Neural progenitor cell (in vitro differentiated cells): ENCODE results near the gene EEF2K. TPM values are rescaled to one million over a fixed set of nuclear protein-coding genes. Genes with fewer than 3 reads are reported as not detected.

Experiments
- DNase-seq: peaks from one replicate; pipeline ENCODE4 v3.0.0-alpha.2; 2016; ENCODE audit warnings: low spot score
- H2AFZ ChIP-seq: fragments of 200-600 bp; sonication (generic); replicated peaks from 2 replicates; pipeline ENCODE4 v1.6.1; 2016; ENCODE audit warnings: antibody characterized with exemption
- H3F3A ChIP-seq: fragments of 200-600 bp; sonication (generic); 2 replicates; pipeline ENCODE4 v1.6.1; 2016; ENCODE audit warnings: antibody characterized with exemption, low read depth
- H3K27ac ChIP-seq: fragments of 200-600 bp; sonication (generic); 2 replicates; pipeline ENCODE4 v1.5.1; 2016; ENCODE audit warnings: mild to moderate bottlenecking
- H3K27me3 ChIP-seq: fragments of 200-600 bp; sonication (generic); 2 replicates; pipeline ENCODE4 v1.6.1; 2016; ENCODE audit warnings: mild to moderate bottlenecking, moderate library complexity
- H3K36me3 ChIP-seq: fragments of 200-600 bp; sonication (generic); 2 replicates; pipeline ENCODE4 v1.5.1; 2016
- H3K4me1 ChIP-seq: fragments of 200-600 bp; sonication (generic); 2 replicates; pipeline ENCODE4 v1.6.1; 2016; ENCODE audit warnings: mixed run types
- H3K4me2 ChIP-seq: fragments of 200-600 bp; sonication (generic); 2 replicates; pipeline ENCODE4 v1.6.1; 2016
- H3K4me3 ChIP-seq: fragments of 200-600 bp; sonication (generic); 2 replicates; pipeline ENCODE4 v1.5.1; 2016
- H3K79me2 ChIP-seq: fragments of 200-600 bp; sonication (generic); 2 replicates; pipeline ENCODE4 v1.6.1; 2016; ENCODE audit warnings: low read depth
- H3K9ac ChIP-seq: fragments of 200-600 bp; sonication (generic); 2 replicates; pipeline ENCODE4 v1.6.1; 2016
- H3K9me3 ChIP-seq: fragments of 200-600 bp; sonication (generic); 2 replicates; pipeline ENCODE4 v1.5.1; 2016; ENCODE audit warnings: low read depth
- H4K20me1 ChIP-seq: fragments of 200-600 bp; sonication (generic); 2 replicates; pipeline ENCODE4 v1.6.1; 2016; ENCODE audit warnings: low read depth
- H3K27ac Mint-ChIP-seq: 3 replicates; pipeline ENCODE4 v1.8.0; 2021; ENCODE audit warnings: mixed read lengths
- H3K27me3 Mint-ChIP-seq: 2 replicates; pipeline ENCODE4 v1.8.0; 2022; ENCODE audit warnings: low read depth, mild to moderate bottlenecking, inconsistent platforms, moderate library complexity, mixed read lengths; ENCODE audit not compliant: insufficient read depth
- H3K36me3 Mint-ChIP-seq: 3 replicates; pipeline ENCODE4 v1.8.0; 2021; ENCODE audit warnings: mixed read lengths
- H3K4me1 Mint-ChIP-seq: 3 replicates; pipeline ENCODE4 v1.8.0; 2021; ENCODE audit warnings: mixed read lengths
- H3K4me3 Mint-ChIP-seq: 3 replicates; pipeline ENCODE4 v1.8.0; 2021; ENCODE audit warnings: mild to moderate bottlenecking, moderate library complexity, mixed read lengths
- H3K9me3 Mint-ChIP-seq: 3 replicates; pipeline ENCODE4 v1.8.0; 2020; ENCODE audit warnings: mixed read lengths
- CTCF ChIP-seq: fragments of 200-600 bp; sonication (generic); IDR thresholded peaks from 2 replicates; pipeline ENCODE4 v1.5.1; 2017; ENCODE audit warnings: antibody characterized with exemption, mild to moderate bottlenecking
- EZH2 ChIP-seq: fragments of 200-600 bp; sonication (generic); IDR thresholded peaks from 2 replicates; pipeline ENCODE4 v1.6.1; 2017; ENCODE audit warnings: antibody characterized with exemption, mild to moderate bottlenecking, moderate library complexity
- EZH2phosphoT487 ChIP-seq: fragments of 200-600 bp; sonication (generic); IDR thresholded peaks from 2 replicates; pipeline ENCODE4 v1.6.1; 2017; ENCODE audit warnings: antibody characterized with exemption
- total RNA-seq: library from RNA; depleted of rRNA; stranded (reverse); fragments of >200 nt; gene quantifications from 2 replicates; pipeline ENCODE4 v1.2.3, GENCODE V29; 2015; ENCODE audit warnings: low replicate concordance

EEF2K gene
- total RNA-seq, 1 donor from 2014 or later, result 9.0 TPM

- H3K9me3 ChIP-seq, result no peaks in the 10 kb centered on the region
- H3K79me2 ChIP-seq, result no peaks in the 10 kb centered on the region
- H3K9ac ChIP-seq, result no peak overlapping the region
- no peaks in the 10 kb centered on the region for H3K4me1 ChIP-seq
- H3K36me3 ChIP-seq, result no peaks in the 10 kb centered on the region
- Mint-ChIP-seq H3K4me1 (no peaks in the 10 kb centered on the region), H3K9me3 (no peaks in the 10 kb centered on the region), H3K36me3 (peaks cover 14% of the 10 kb centered on the region), H3K27ac (no peak overlapping the region), H3K27me3 (peaks cover 3% of the 10 kb centered on the region), H3K4me3 (no peak overlapping the region)
- no peaks in the 10 kb centered on the region for H3K27me3 ChIP-seq
- DNase-seq, result peak; percentile 17
- TF ChIP-seq CTCF (no peak), EZH2phosphoT487 (no peak), EZH2 (no peak)
- H2AFZ ChIP-seq, result no peak overlapping the region
- no peak overlapping the region for H3K4me2 ChIP-seq
- no peaks in the 10 kb centered on the region for H4K20me1 ChIP-seq
- no peak overlapping the region for H3K27ac ChIP-seq
- H3F3A ChIP-seq, result no peaks in the 10 kb centered on the region
- H3K4me3 ChIP-seq, result no peak overlapping the region
These were observed 72.6 kb downstream of the EEF2K start for GRCh38 chr16:22278441-22279230.

- H3K27ac ChIP-seq, result no peak overlapping the region
- H3K27ac Mint-ChIP-seq, result no peak overlapping the region
- H2AFZ ChIP-seq, result no peak overlapping the region
- H3K4me3 Mint-ChIP-seq, result no peak overlapping the region
- no peaks in the 10 kb centered on the region for H4K20me1 ChIP-seq
- no peak overlapping the region for H3K9ac ChIP-seq
- H3K27me3 ChIP-seq, result no peaks in the 10 kb centered on the region
- H3K79me2 ChIP-seq, result no peaks in the 10 kb centered on the region
- H3K4me1 Mint-ChIP-seq, result no peaks in the 10 kb centered on the region
- TF ChIP-seq CTCF (no peak), EZH2 (no peak), EZH2phosphoT487 (no peak)
- H3K9me3 ChIP-seq, result no peaks in the 10 kb centered on the region
- peaks cover 14% of the 10 kb centered on the region for H3K36me3 Mint-ChIP-seq
- no peak overlapping the region for H3K4me2 ChIP-seq
- H3F3A ChIP-seq, result peaks cover 4% of the 10 kb centered on the region
- H3K9me3 Mint-ChIP-seq, result no peaks in the 10 kb centered on the region
- H3K4me3 ChIP-seq, result no peak overlapping the region
- H3K36me3 ChIP-seq, result no peaks in the 10 kb centered on the region
- no peaks in the 10 kb centered on the region for H3K4me1 ChIP-seq
- H3K27me3 Mint-ChIP-seq, result peaks cover 3% of the 10 kb centered on the region
- DNase-seq, result no peak
These were observed 76.3 kb downstream of the EEF2K start for GRCh38 chr16:22282254-22282892.

GRCh38 chr16:22284637-22285036 is 78.6 kb downstream of the EEF2K start:
- Histone ChIP-seq H3K36me3 (no peaks in the 10 kb centered on the region), H3K9ac (no peak overlapping the region), H2AFZ (no peak overlapping the region), H3K9me3 (no peaks in the 10 kb centered on the region), H3K4me1 (no peaks in the 10 kb centered on the region), H3K4me2 (no peak overlapping the region), H3K27ac (no peak overlapping the region), H4K20me1 (no peaks in the 10 kb centered on the region), H3F3A (peaks cover 4% of the 10 kb centered on the region), H3K4me3 (no peak overlapping the region), H3K27me3 (no peaks in the 10 kb centered on the region), H3K79me2 (no peaks in the 10 kb centered on the region)
- Mint-ChIP-seq H3K36me3 (peaks cover 13% of the 10 kb centered on the region), H3K4me1 (no peaks in the 10 kb centered on the region), H3K4me3 (no peak overlapping the region), H3K27ac (no peak overlapping the region), H3K9me3 (no peaks in the 10 kb centered on the region), H3K27me3 (peaks cover 5% of the 10 kb centered on the region)
- no peak for TF ChIP-seq CTCF
- DNase-seq, result no peak
